WI38 (cell line): ENCODE results near the gene OR7G1.

Experiments used
- H3K4me3 ChIP-seq: 2 replicates; pipeline ENCODE4 v1.5.1; 2011; ENCODE audit warnings: low read depth, mild to moderate bottlenecking, control low read depth, low read length
- CTCF ChIP-seq: IDR thresholded peaks from 2 replicates; pipeline ENCODE4 v1.5.1; 2012; ENCODE audit warnings: low read depth, mild to moderate bottlenecking, control low read depth, low read length

OR7G1 gene

GRCh38 chr19:9065457-9066014 is 50.0 kb downstream of the OR7G1 start:
- no peak overlapping the region for H3K4me3 ChIP-seq
- no peak for TF ChIP-seq CTCF
